ENCODE measurements around the gene ERCC6L.
A peak's percentile ranks its signal among the peaks of the same experiment; 100 is the strongest.
"Not testable (repeated sequence)": the region's sequence is repeated elsewhere in the genome, so short reads cannot be mapped to it uniquely, and the experiment has no call there.

The ERCC6L gene

GRCh38 chrX:72207366-72207765 lies 31.5 kb downstream of the ERCC6L start:
- Histone ChIP-seq H3K36me3 (ENCODE audit: insufficient read depth, low read length) (peaks cover 8% of the 10 kb centered on the region), H3K27me3 (ENCODE audit: insufficient read depth, low read length) (no peaks in the 10 kb centered on the region), H3K4me1 (ENCODE audit: control insufficient read depth, insufficient read depth, low read length, unreplicated experiment) (peaks cover 14% of the 10 kb centered on the region), H2AFZ (ENCODE audit: low read length, unreplicated experiment) (no peak overlapping the region), H3K79me2 (ENCODE audit: control insufficient read depth, insufficient read depth, low read length, unreplicated experiment) (peaks cover 8% of the 10 kb centered on the region), H3K4me3 (ENCODE audit: low read depth, low read length) (no peak overlapping the region), H3K27ac (ENCODE audit: low read depth, low read length) (no peak overlapping the region)

DNA sequence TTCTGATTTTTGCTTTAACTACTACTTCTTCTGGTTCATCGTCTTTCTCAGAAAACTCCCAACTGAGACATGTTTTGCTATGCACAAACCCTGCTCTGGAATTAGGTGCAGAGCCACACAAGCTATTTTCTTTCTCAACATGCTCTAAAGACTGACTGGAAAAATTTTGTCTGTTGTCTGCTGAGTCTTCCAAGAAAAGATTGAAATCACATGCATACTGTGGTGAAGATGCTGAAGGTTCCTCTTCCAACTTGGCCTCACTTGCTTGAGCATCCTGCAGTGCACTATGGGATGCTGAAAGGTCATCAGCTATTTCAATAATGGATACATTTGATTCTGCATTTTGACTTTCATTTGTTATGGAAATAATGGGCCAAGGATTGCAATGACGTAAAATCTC lies 33.1 kb downstream of the ERCC6L start:
- no peaks in the 10 kb centered on the region for H3K27me3 ChIP-seq (ENCODE audit: insufficient read depth, low read length)
- H3K4me1 ChIP-seq (ENCODE audit: control insufficient read depth, insufficient read depth, low read length, unreplicated experiment), result peaks cover 28% of the 10 kb centered on the region
- peaks cover 6% of the 10 kb centered on the region for H3K79me2 ChIP-seq (ENCODE audit: control insufficient read depth, insufficient read depth, low read length, unreplicated experiment)
- H3K27ac ChIP-seq (ENCODE audit: low read depth, low read length), result no peak overlapping the region
- H2AFZ ChIP-seq (ENCODE audit: low read length, unreplicated experiment), result no peak overlapping the region
- H3K4me3 ChIP-seq (ENCODE audit: low read depth, low read length), result no peak overlapping the region
- peaks cover 8% of the 10 kb centered on the region for H3K36me3 ChIP-seq (ENCODE audit: insufficient read depth, low read length)

DNA sequence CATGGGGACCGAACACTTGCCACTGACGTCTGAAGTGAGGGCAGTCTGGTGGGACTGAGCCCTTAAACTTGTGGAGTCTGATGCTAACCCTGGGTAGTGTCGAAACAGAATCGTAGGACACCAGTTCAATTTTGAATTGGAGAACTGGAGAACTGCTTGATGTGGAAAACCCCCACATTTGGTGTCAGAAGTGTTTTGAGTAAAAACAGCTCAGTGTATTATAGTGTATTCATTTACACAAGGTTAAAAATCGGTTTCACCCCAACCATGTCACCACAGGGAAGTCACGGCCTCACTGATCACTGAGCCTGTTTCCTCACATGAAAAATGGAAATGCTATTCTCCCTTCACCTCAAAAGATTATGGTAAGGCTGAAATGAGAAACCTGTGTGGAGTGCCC lies 35.4 kb downstream of the ERCC6L start:
- no peak overlapping the region for H2AFZ ChIP-seq (ENCODE audit: low read length, unreplicated experiment)
- no peaks in the 10 kb centered on the region for H3K27me3 ChIP-seq (ENCODE audit: insufficient read depth, low read length)
- peaks cover 24% of the 10 kb centered on the region for H3K4me1 ChIP-seq (ENCODE audit: control insufficient read depth, insufficient read depth, low read length, unreplicated experiment)
- no peak overlapping the region for H3K27ac ChIP-seq (ENCODE audit: low read depth, low read length)
- H3K4me3 ChIP-seq (ENCODE audit: low read depth, low read length), result no peak overlapping the region
- peaks cover 4% of the 10 kb centered on the region for H3K79me2 ChIP-seq (ENCODE audit: control insufficient read depth, insufficient read depth, low read length, unreplicated experiment)
- peaks cover 8% of the 10 kb centered on the region for H3K36me3 ChIP-seq (ENCODE audit: insufficient read depth, low read length)

DNA sequence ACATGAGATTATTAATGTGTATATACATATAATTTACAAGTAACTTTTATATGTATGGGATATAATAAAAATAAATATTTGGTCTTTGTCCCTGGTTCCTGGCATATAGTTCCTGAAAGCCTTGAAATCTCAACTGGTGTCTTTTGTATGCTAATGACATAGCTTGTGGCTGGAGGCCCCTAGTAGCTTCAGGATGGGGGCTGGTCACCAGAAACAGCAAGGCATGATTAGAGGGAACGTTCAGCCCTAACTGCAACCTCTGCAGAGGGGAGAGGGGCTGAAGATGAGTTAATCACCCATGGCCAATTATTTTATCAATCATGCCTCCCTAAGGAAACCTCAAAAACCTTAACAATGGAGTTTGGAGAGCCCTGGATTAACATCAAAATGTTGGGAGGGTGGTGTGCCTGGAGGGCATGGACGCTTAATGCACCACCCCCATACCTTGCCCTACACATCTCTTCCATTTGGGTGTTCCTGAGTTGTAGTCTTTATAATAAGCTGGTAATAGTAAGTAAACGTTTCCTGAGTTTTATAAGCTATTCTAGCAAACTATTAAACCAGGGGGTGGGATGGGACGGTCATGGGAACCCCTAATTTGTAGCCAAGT lies 35.9 kb downstream of the ERCC6L start:
- Histone ChIP-seq H2AFZ (ENCODE audit: low read length, unreplicated experiment) (no peak overlapping the region), H3K27me3 (ENCODE audit: insufficient read depth, low read length) (no peaks in the 10 kb centered on the region), H3K36me3 (ENCODE audit: insufficient read depth, low read length) (peaks cover 8% of the 10 kb centered on the region), H3K4me3 (ENCODE audit: low read depth, low read length) (no peak overlapping the region), H3K4me1 (ENCODE audit: control insufficient read depth, insufficient read depth, low read length, unreplicated experiment) (peaks cover 19% of the 10 kb centered on the region), H3K79me2 (ENCODE audit: control insufficient read depth, insufficient read depth, low read length, unreplicated experiment) (peaks cover 4% of the 10 kb centered on the region), H3K27ac (ENCODE audit: low read depth, low read length) (peak overlapping the region; percentile 94)

- Histone ChIP-seq H3K4me3 (ENCODE audit: low read depth, low read length) (peak overlapping the region; percentile 5; the same call in 1 of the 2 replicates), H3K27ac (ENCODE audit: low read depth, low read length) (peak overlapping the region; percentile 94), H2AFZ (ENCODE audit: low read length, unreplicated experiment) (no peak overlapping the region), H3K36me3 (ENCODE audit: insufficient read depth, low read length) (peaks cover 8% of the 10 kb centered on the region), H3K27me3 (ENCODE audit: insufficient read depth, low read length) (no peaks in the 10 kb centered on the region), H3K4me1 (ENCODE audit: control insufficient read depth, insufficient read depth, low read length, unreplicated experiment) (peaks cover 19% of the 10 kb centered on the region), H3K79me2 (ENCODE audit: control insufficient read depth, insufficient read depth, low read length, unreplicated experiment) (peaks cover 4% of the 10 kb centered on the region)
Measured at GRCh38 chrX:72201836-72202536, 36.8 kb downstream of the ERCC6L start.

- H3K27ac ChIP-seq (ENCODE audit: low read depth, low read length), result no peak overlapping the region
- peaks cover 21% of the 10 kb centered on the region for H3K79me2 ChIP-seq (ENCODE audit: control insufficient read depth, insufficient read depth, low read length, unreplicated experiment)
- no peaks in the 10 kb centered on the region for H3K27me3 ChIP-seq (ENCODE audit: insufficient read depth, low read length)
- no peak overlapping the region for H2AFZ ChIP-seq (ENCODE audit: low read length, unreplicated experiment)
- H3K4me3 ChIP-seq (ENCODE audit: low read depth, low read length), result peak overlapping the region; percentile 97
- H3K36me3 ChIP-seq (ENCODE audit: insufficient read depth, low read length), result no peaks in the 10 kb centered on the region
- H3K4me1 ChIP-seq (ENCODE audit: control insufficient read depth, insufficient read depth, low read length, unreplicated experiment), result peaks cover 8% of the 10 kb centered on the region
Measured at GRCh38 chrX:72182924-72183323, 55.9 kb downstream of the ERCC6L start.

GRCh38 chrX:72181178-72182125 lies 57.4 kb downstream of the ERCC6L start, which contains the start of gene PIN4:
Gene PIN4 (plus strand): TSS chrX:72181757. CDS start chrX:72181786, 29 bp downstream.
- Histone ChIP-seq H3K27ac (ENCODE audit: low read depth, low read length) (peak within 1 kb of the TSS; percentile 67), H3K4me3 (ENCODE audit: low read depth, low read length) (peak within 1 kb of the TSS; percentile 97), H3K79me2 (ENCODE audit: control insufficient read depth, insufficient read depth, low read length, unreplicated experiment) (peaks cover 21% of the 10 kb centered on the region), H3K27me3 (ENCODE audit: insufficient read depth, low read length) (no peaks in the 10 kb centered on the region), H2AFZ (ENCODE audit: low read length, unreplicated experiment) (peak within 1 kb of the TSS; percentile 72), H3K4me1 (ENCODE audit: control insufficient read depth, insufficient read depth, low read length, unreplicated experiment) (peaks cover 8% of the 10 kb centered on the region), H3K36me3 (ENCODE audit: insufficient read depth, low read length) (no peaks in the 10 kb centered on the region)

DNA sequence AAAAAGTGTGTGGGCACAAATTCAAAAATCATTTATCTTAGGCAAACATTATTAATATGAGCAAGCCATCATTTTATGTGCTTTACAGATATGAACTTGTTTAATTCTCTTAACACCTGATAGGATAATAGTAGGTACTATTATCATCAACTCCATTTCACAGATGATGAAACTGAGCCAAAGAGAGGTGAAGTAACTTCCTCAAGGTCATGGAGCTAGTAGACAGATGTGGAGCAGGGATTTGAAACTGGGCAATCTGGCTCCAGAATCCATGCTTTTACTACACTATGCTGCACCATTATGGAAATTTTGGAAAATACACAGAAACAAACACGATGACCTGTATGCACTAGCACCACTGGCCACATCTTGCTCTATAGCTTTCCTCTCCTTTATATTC lies 58.3 kb downstream of the ERCC6L start:
- peak overlapping the region; percentile 72 for H2AFZ ChIP-seq (ENCODE audit: low read length, unreplicated experiment)

GRCh38 chrX:72176981-72177380 lies 61.8 kb downstream of the ERCC6L start:
- no peaks in the 10 kb centered on the region for H3K36me3 ChIP-seq (ENCODE audit: insufficient read depth, low read length)
- H3K79me2 ChIP-seq (ENCODE audit: control insufficient read depth, insufficient read depth, low read length, unreplicated experiment), result peaks cover 4% of the 10 kb centered on the region
- no peak overlapping the region for H2AFZ ChIP-seq (ENCODE audit: low read length, unreplicated experiment)
- no peaks in the 10 kb centered on the region for H3K4me1 ChIP-seq (ENCODE audit: control insufficient read depth, insufficient read depth, low read length, unreplicated experiment)
- no peak overlapping the region for H3K4me3 ChIP-seq (ENCODE audit: low read depth, low read length)
- no peak overlapping the region for H3K27ac ChIP-seq (ENCODE audit: low read depth, low read length)
- H3K27me3 ChIP-seq (ENCODE audit: insufficient read depth, low read length), result no peaks in the 10 kb centered on the region

More for the DNA sequence above, 58.3 kb downstream of the ERCC6L start:
- H3K36me3 ChIP-seq (ENCODE audit: insufficient read depth, low read length), result no peaks in the 10 kb centered on the region
- peak overlapping the region; percentile 67; the same call in 1 of the 2 replicates for H3K27ac ChIP-seq (ENCODE audit: low read depth, low read length)
- peaks cover 21% of the 10 kb centered on the region for H3K79me2 ChIP-seq (ENCODE audit: control insufficient read depth, insufficient read depth, low read length, unreplicated experiment)
- H3K27me3 ChIP-seq (ENCODE audit: insufficient read depth, low read length), result no peaks in the 10 kb centered on the region
- H3K4me1 ChIP-seq (ENCODE audit: control insufficient read depth, insufficient read depth, low read length, unreplicated experiment), result peaks cover 8% of the 10 kb centered on the region
- peak overlapping the region; percentile 97 for H3K4me3 ChIP-seq (ENCODE audit: low read depth, low read length)

DNA sequence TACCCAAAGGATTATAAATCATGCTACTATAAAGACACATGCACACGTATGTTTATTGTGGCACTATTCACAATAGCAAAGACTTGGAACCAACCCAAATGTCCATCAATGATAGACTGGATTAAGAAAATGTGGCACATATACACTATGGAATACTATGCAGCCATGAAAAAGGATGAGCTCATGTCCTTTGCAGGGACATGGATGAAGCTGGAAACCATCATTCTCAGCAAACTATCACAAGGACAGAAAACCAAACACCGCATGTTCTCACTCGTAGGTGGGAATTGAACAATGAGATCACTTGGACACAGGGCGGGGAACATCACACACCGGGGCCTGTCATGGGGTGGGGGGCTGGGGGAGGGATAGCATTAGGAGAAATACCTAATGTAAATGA lies 62.5 kb downstream of the ERCC6L start:
- not testable (repeated sequence) for H3K27me3 ChIP-seq (ENCODE audit: insufficient read depth, low read length); H3K36me3 ChIP-seq (ENCODE audit: insufficient read depth, low read length); H3K79me2 ChIP-seq (ENCODE audit: control insufficient read depth, insufficient read depth, low read length, unreplicated experiment); H3K4me1 ChIP-seq (ENCODE audit: control insufficient read depth, insufficient read depth, low read length, unreplicated experiment); H3K4me3 ChIP-seq (ENCODE audit: low read depth, low read length); H2AFZ ChIP-seq (ENCODE audit: low read length, unreplicated experiment); H3K27ac ChIP-seq (ENCODE audit: low read depth, low read length)

Data from ACC112 (cell line).